T47D (cell line): ENCODE results near the gene TCTN2.

Experiments
- DNase-seq, 2 experiments: peaks; one replicate each; pipeline versions ENCODE4 v3.0.0 to v3.0.0-alpha.2; 2011 to 2012; ENCODE audit warnings: low read depth in 1 of 2, low spot score in 1 of 2
- JUND ChIP-seq: IDR thresholded peaks from 2 replicates; pipeline ENCODE4 v1.6.1; 2012; ENCODE audit warnings: low read depth
- in situ Hi-C: cut with HindIII; loops from 2 replicates; pipeline ENCODE4 v1.10.0; 2016; ENCODE audit warnings: low sequenced_read_pairs, low pct_unique_long_range_greater_than_20kb

TCTN2 gene

GRCh38 chr12:123757561-123757960 is 86.6 kb downstream of the TCTN2 start:
- in situ Hi-C loops: no loop called here
- no peak for DNase-seq
- no peak for TF ChIP-seq JUND
